ENCODE data around the gene ZFP37. TPM values are rescaled to one million over a fixed set of nuclear protein-coding genes. Genes with fewer than 3 reads are reported as not detected.
"Not testable (repeated sequence)": the region's sequence is repeated elsewhere in the genome, so short reads cannot be mapped to it uniquely, and the experiment has no call there.

Gene ZFP37
- total RNA-seq, result 1 to 10 TPM; 2.0 to 2.4 TPM
- long read RNA-seq, full-length matches to known transcripts, result 5 of 7 reads
- long read RNA-seq, partial matches to known transcripts, result 1 of 7 reads
- long read RNA-seq, other reads (novel, unspliced or antisense), result 1 of 7 reads

DNA sequence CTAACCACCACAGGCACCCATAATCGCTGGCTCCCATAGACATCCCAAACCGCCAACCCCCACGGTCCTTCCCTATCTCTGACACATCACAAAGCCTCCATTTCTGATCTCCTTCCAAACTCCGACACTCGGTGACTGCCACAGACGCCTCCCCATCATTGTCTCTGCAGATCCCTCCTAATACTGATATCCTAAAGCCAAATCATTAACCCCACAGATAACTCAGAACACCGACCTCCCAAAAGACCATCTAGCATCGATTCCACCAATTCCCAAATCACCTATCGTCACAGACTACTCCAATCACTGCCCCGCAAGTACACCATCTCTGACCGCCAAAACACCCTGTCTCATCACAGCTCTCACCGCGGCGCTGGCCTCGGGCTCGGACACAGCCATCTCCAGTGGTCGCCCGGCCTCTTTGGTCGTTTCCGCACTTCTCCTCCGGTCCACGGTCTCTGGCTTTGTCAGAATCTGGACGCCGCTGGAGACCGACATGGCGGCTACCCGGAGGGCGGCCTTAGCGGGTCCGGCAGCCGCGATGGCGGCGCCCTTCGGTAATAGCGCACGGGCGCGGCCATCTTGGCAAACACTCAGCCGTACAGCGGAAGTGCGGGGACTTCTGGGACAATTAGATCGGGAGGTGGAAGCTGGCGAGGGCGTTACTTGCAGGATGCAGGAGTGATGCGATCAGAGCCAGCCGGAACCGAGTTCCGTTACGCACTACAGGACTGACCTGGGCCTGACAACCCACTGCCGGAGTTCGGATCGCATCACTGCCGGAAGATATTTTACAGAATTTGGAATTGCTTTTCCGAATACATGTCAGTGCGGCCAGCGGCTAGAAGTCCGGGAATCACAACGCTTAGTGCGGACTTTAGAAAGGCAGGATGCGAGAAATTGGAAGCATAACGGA, at the start of gene ZFP37:
Gene ZFP37 (minus strand): TSS at position 534 of the 916 bp plus-strand sequence. CDS start 36 bp downstream, at position 498.
- DNase-seq, result peak; percentile 97
- ATAC-seq, result peak; percentile 99 to 100
- intact Hi-C loops (cut with DNase I), result no loop called here

DNA sequence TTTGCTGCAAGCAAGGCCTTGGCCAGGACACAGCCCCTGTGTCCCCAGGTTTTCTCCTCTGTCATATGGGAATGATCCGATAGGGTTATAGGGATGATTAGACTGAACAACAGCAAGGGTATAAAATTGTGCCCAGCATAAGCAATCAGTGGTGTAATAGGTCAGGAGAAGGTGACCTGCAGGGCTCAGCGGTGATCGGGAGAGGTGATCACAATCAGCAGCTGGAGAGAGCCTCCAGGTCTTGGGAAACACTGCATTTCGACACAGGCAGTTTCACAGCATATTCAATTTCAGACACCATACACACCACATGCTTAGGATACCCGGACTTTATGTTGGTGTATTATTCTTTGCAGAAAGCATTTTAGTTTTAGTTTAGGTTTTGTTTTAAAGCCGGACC, 48.8 kb upstream of the ZFP37 start:
- DNase-seq; intact Hi-C loops (cut with DNase I); ATAC-seq: not testable (repeated sequence)

DNA sequence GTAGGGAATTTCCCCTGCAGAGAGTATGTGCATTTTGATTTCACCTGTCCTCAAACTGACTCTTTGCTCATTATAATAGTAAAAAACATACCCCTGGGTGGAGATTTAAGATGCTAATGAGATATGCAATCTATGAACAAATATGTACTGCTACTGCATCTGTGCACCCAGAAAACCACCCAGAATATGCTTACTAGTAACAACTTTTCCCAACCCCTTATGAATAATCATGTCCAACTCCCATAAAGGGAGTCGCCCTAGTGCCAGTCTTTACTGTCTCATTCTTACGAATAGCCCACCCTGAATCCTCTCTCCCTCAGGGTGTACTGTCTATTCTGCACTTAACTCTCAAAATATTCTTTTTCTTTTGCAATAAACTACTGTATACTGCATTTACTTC, 39.0 kb upstream of the ZFP37 start:
- no peak for ATAC-seq
- intact Hi-C loops (cut with DNase I), result no loop called here
- no peak for DNase-seq

DNA sequence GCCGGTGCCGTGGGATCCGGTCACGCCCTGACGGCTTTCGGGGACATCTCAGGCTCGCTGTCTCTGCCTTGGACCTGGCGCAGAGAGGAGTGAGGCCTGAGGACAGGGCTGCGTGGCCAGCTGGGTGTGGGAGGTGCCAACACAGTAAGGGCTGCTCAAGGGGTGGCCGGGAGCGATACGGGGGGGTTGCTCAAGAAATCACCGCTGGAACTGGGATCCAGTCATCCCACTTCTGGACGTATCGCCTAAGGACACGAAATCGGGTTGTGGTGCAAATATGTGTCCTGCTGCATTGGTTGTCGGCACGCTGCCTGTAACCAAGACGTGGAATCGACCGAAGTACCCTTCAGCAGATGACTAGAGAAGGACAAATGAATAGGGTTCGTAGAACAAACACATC, 33.4 kb upstream of the ZFP37 start:
- ATAC-seq; DNase-seq; intact Hi-C loops (cut with DNase I): not testable (repeated sequence)

DNA sequence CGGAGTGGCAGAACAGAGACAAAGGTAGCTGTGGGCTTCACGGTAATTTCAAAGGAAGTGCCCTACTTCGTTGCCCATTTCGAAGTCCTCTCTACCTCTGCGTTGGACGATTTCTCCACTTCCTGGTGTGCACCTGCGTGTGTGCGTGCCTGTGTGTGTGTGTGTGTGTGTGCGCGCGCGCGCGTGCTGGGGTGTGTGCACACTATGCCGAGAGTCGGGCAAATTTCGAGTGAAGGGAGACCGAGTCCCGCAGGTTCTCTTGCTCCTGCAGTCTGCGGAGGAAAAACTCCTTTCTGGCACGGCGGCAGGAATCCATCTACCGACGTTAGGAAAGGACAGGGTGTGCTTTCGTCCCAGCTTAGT, 32.6 kb upstream of the ZFP37 start:
- intact Hi-C loops (cut with DNase I); ATAC-seq; DNase-seq: not testable (repeated sequence)

DNA sequence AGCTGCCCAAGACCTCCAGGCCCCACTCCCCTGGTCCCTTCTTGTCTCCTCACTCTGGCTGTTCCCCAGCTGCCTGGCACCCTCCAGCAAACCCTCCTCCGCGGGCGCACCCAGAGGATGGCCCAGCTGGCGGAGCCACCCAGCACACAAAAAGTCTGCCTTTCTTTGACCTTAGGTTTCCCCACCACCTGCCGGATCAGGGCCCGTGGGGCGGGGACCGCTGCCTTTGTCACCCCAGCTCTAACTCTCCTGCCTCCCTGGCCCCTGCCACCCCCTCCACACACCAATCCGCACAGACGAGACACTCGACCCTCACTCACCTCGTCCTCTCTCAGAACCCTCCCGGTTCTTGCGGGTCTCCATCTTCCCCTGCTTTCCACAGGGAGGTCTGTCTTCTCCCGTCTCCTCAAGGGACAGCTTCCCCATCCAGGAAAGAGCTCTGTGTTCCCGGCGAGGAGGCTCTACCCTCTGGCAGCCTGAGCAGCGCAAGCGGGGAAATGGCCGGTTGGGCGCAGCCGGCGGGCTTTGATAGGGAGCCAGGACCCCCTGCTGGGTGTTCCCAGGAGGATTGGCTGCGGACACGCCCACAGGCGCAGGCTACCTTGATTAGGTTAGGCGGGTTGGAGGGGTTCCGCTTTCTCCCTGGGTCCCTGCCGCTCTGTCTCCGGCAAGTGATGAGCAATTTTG, 32.1 kb upstream of the ZFP37 start:
- ATAC-seq; intact Hi-C loops (cut with DNase I); DNase-seq: not testable (repeated sequence)

DNA sequence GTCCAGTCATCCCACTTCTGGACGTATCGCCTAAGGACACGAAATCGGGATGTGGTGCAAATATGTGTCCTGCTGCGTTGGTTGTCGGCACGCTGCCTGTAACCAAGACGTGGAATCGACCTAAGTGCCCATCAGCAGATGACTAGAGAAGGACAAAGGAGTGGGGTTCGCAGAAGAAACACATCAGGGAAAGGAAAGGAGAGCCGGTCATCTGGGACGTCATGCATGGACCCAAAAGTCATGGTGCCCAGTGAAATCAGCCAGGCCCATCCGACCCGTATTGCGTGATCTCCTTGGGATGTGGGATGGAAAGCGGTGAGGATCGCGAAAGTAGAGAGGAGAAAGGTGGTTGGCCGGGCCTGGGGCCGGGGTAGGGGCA, 6.4 kb upstream of the ZFP37 start:
- DNase-seq; ATAC-seq; intact Hi-C loops (cut with DNase I): not testable (repeated sequence)

DNA sequence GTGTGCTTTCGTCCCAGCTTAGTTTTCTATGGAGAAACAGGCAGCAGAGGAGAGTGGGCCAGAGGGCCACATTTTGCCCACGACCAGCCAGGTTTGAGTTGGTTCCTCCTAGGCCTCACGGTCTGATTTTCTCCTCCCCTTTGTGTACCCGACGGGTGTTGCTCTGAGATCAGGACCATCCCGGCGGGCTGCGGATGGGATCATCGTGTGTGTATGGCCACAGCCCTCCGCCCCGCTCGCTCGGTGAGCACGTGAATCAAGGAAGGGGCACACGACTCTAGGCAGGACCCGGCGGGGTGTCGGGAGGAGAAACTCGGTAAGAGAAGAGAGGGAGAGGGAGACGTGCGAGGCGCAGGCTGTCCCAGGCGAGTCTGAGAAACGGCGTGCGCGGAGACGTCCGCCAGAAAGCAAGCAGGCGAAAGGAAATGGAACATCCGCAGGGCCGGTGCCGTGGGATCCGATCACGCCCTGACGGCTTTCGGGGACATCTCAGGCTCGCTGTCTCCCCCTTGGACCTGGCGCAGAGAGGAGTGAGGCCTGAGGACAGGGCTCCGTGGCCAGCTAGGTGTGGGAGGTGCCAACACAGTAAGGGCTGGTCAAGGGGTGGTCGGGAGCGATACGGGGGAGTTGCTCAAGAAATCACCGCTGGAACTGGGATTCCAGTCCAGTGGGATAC, 5.9 kb upstream of the ZFP37 start:
- ATAC-seq; DNase-seq; intact Hi-C loops (cut with DNase I): not testable (repeated sequence)

DNA sequence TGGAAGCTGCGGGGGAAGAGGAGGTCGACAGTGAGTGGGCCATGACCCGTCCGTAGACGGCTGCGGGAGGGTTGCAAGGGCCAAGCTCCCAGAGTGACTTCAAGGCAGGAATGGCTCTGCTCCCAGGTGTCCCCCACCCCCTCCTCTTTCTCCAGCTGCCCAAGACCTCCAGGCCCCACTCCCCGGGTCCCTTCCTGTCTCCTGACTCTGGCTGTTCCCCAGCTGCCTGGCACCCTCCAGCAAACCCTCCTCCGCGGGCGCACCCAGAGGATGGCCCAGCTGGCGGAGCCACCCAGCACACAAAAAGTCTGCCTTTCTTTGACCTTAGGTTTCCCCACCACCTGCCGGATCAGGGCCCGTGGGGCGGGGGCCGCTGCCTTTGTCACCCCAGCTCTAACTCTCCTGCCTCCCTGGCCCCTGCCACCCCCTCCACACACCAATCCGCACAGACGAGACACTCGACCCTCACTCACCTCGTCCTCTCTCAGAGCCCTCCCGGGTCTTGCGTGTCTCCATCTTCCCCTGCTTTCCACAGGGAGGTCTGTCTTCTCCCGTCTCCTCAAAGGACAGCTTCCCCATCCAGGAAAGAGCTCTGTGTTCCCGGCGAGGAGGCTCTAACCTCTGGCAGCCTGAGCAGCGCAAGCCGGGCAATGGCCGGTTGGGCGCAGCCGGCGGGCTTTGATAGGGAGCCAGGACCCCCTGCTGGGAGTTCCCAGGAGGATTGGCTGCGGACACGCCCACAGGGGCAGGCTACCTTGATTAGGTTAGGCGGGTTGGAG, 4.7 kb upstream of the ZFP37 start:
- DNase-seq; intact Hi-C loops (cut with DNase I); ATAC-seq: not testable (repeated sequence)

DNA sequence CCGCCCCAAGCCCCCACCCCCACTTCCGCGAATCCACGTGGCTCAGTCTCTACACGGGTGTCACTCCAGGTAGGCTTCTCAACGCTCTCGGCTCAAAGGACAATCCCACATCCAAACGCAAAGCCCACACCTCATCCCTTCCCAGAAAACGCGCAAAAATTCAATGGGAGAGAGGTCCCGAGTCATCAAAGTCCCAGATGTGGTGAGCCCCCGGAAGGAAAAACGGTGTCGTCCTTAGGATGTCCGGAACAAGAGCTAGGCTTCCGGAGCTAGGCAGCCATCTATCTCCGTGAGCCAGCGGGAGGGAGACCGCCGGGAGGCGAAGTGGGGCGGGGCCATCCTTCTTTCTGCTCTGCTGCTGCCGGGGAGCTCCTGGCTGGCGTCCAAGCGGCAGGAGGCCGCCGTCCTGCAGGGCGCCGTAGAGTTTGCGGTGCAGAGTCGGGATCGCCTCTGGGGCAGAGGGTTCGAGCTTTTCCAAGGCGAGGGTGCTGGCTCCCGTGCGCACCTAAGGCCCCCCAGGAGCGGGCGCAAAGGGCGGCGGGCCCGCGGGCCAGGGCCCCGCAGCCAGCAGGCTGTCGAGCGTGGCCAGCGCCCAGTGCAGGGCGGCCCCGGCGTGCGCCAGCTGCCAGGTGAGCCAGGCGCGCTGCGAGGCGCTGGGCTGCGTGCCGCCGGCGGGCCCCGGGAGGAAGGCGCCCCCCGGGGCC, 3.2 kb upstream of the ZFP37 start:
- DNase-seq; ATAC-seq; intact Hi-C loops (cut with DNase I): not testable (repeated sequence)

DNA sequence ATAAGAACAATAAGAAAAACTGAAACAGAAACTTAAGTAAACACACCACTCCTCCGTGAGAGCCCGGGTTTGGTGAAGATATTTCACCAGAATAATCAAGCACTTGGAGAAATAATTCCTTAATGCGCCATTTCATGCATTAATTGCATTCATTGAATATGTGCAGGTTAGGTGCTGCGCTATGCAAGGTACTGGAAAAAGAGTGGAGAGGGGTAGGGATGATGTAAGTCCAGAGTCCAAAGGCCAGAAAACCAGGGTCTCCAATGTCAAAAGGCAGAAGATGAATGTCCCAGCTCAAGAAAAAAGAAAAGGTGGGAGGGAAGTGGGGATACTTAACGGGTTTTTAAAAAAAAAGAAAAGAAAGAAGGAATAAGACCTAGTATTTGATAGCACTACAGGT, 669 bp upstream of the ZFP37 start:
- DNase-seq (no peak), ATAC-seq (no peak)
- intact Hi-C loops (cut with DNase I), result no loop called here

DNA sequence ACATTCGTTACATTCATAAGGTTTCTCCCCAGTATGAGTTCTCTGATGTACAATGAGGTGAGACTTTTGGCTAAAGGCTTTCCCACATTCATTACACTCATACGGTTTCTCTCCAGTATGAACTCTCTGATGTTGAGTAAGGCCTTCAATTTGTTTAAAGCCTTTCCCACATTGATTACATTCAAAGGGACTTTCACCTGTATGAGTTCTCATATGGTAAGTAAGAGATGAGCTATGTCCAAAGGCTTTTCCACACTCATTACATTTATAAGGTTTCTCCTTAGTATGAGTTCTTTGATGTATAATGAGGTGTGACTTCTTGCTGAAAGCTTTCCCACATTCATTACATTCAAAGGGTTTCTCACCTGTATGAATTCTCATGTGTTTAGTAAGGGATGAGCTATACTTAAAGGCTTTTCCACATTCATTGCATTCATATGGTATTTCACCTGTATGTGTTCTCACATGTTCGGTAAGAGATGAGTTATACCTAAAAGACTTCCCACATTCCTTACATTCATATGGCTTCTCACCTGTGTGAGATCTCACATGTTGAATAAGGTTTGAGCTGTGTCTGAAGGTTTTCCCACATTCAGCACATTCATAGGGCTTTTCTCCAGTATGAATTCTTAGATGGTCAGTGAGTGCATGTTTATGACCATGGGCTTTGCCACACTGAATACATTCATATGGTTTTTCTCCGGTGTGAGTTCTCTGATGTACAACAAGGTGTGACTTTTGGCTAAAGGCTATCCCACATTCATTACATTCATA, 13.5 kb downstream of the ZFP37 start:
- ATAC-seq (no peak), DNase-seq (no peak)
- intact Hi-C loops (cut with DNase I), result no loop called here

DNA sequence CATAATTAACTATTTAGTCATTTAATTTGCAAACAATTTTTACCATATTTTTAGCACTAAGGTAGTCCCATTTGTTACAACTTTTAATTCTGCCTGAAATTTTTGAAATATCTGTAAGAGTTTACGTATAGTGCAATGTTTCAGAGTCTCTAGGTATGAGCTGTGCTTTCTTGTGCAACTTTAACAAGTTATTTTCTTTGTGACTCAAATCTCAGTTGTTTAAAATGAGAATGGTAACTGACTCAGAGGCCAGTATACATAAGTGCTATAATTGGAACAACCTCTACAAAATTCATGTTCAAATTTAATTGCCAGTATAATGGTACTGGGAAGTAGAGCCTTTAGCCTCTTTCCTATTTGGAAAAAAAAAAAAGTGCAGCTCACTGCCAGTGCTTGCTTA, 30.3 kb downstream of the ZFP37 start:
- DNase-seq, result no peak
- intact Hi-C loops (cut with DNase I), result no loop called here
- ATAC-seq, result no peak

DNA sequence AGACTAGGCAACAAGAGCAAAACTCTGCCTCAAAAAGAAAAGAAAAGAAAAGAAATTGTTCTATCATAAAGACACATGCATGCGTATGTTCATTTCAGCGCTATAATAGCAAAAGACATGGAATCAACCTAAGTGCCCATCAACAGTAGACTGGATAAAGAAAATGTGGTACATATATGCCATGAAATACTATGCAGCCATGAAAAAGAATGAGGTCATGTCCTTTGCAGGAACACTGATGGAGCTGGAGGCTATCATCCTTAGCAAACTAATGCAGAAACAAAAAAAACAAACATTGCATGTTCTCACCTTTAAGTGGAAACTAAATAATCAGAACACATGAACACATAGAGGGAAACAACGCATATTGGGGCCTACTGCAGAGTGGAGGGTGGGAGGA, 38.3 kb downstream of the ZFP37 start:
- no peak for ATAC-seq
- intact Hi-C loops (cut with DNase I), result no loop called here
- no peak for DNase-seq

DNA sequence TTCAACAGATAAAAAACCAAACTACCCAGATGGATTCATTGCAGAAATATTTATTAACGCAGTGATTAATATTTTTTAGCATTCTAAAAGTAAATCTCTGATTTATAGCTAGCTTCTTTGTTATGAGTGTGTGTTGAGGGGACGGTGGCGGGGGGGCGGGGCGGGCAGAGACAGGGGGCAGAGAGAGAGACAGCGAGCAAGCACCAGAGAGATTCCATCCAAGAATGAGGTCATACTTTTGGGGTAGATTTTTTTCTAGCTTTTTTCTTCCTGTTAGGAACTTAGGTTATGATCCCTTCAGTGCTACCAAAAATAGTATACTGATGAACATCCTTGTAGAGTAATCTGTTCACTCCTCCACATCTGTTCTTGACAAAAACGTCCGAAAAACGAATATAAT, 44.0 kb downstream of the ZFP37 start:
- ATAC-seq (no peak), DNase-seq (no peak)
- intact Hi-C loops (cut with DNase I), result no loop called here

DNA sequence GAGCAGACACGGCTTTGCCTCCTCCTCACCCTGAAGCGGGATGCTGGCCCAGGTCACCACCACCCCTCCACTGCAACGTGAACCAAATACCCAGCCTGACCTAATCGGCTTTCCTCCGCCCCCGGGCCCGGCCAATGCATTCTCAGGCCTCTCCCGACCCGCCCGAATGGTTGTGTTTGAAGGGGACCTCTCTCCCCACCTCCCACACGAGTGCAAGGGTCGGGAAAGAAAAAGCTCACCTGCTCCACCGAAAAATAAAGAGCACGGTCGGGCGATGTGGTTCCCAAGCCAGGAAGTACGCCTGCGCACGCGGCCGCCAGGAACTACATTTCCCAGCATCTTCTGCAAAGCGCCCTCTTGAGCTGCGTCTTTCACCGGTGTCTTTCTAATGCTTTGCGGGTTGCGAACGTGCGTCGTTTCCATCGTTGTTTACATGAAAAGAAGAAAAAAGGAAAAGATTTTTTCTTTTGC, 44.6 kb downstream of the ZFP37 start, which contains the start of gene ZNF883:
Gene ZNF883 (minus strand): TSS at position 282 of the 471 bp plus-strand sequence.
- intact Hi-C loops (cut with DNase I), result no loop called here
- peak; percentile 73 for DNase-seq
- ATAC-seq, result peak; percentile 77 to 84

DNA sequence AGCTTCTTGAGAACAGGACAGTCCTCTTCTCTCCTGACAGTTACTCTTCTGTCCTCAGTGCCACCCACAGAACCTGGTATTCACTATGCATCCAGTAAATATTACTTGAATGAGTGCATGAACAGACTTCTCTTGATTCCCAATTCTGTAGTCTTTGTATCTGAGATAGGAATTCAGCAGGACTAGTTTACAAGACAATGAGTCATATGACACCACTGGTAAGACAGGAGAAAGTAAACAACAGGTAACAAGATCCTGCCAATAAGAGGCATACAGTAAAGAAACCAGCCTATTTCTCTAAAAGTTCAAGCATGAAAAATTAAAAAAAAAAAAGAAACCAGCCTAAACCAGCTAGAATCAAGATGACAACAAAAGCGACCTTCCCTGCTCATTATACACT, 50.7 kb downstream of the ZFP37 start:
- DNase-seq, result no peak
- intact Hi-C loops (cut with DNase I), result no loop called here
- no peak for ATAC-seq
